Measurements from ENCODE around the gene PIM1. TPM values are rescaled to one million over a fixed set of nuclear protein-coding genes. Genes with fewer than 3 reads are reported as not detected.

The PIM1 gene
- total and polyA plus RNA-seq, 9 of the 15 experiments (the other 6 are each of a cell fraction or from before 2014, with no cell fraction given), result 19.0 to 789 (median 212) TPM

DNA sequence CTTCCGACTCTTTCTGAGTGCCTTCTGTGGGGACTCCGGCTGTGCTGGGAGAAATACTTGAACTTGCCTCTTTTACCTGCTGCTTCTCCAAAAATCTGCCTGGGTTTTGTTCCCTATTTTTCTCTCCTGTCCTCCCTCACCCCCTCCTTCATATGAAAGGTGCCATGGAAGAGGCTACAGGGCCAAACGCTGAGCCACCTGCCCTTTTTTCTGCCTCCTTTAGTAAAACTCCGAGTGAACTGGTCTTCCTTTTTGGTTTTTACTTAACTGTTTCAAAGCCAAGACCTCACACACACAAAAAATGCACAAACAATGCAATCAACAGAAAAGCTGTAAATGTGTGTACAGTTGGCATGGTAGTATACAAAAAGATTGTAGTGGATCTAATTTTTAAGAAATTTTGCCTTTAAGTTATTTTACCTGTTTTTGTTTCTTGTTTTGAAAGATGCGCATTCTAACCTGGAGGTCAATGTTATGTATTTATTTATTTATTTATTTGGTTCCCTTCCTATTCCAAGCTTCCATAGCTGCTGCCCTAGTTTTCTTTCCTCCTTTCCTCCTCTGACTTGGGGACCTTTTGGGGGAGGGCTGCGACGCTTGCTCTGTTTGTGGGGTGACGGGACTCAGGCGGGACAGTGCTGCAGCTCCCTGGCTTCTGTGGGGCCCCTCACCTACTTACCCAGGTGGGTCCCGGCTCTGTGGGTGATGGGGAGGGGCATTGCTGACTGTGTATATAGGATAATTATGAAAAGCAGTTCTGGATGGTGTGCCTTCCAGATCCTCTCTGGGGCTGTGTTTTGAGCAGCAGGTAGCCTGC lies 4.8 kb downstream of the PIM1 start (continued):
- no peak for TF ChIP-seq ZBTB12 (CRISPR knock-in tag; IDR thresholded peaks at IDR 0.05)
- TF ChIP-seq, protein P1, sequence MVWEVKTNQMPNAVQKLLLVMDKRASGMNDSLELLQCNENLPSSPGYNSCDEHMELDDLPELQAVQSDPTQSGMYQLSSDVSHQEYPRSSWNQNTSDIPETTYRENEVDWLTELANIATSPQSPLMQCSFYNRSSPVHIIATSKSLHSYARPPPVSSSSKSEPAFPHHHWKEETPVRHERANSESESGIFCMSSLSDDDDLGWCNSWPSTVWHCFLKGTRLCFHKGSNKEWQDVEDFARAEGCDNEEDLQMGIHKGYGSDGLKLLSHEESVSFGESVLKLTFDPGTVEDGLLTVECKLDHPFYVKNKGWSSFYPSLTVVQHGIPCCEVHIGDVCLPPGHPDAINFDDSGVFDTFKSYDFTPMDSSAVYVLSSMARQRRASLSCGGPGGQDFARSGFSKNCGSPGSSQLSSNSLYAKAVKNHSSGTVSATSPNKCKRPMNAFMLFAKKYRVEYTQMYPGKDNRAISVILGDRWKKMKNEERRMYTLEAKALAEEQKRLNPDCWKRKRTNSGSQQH (CRISPR knock-in tag; IDR thresholded peaks at IDR 0.05), result peak; percentile 15; the same call in 1 of the 2 replicates
- no peak for TF ChIP-seq JUN (IDR thresholded peaks at IDR 0.05; ENCODE audit: borderline replicate concordance, low read depth, low read length)
- no peak for TF ChIP-seq JUN (CRISPR knock-in tag; IDR thresholded peaks at IDR 0.05; ENCODE audit: borderline replicate concordance)
- no peak for TF ChIP-seq SP2 (IDR thresholded peaks at IDR 0.05; ENCODE audit: extremely low read depth, low read depth, low read length, poor library complexity, severe bottlenecking)
- TF ChIP-seq SMAD2 (IDR thresholded peaks at IDR 0.05; ENCODE audit: low read depth, low read length), result no peak
- no peak; the same call in 1 of the 2 replicates for TF ChIP-seq MTA1 (IDR thresholded peaks at IDR 0.05; ENCODE audit: borderline replicate concordance)
- no peak for TF ChIP-seq CCAR2 (IDR thresholded peaks at IDR 0.05; ENCODE audit: low read depth, low read length)
- TF ChIP-seq ELK3 (CRISPR knock-in tag; IDR thresholded peaks at IDR 0.05), result peak; percentile 65; the same call in 1 of the 2 replicates
- TF ChIP-seq, protein P2, sequence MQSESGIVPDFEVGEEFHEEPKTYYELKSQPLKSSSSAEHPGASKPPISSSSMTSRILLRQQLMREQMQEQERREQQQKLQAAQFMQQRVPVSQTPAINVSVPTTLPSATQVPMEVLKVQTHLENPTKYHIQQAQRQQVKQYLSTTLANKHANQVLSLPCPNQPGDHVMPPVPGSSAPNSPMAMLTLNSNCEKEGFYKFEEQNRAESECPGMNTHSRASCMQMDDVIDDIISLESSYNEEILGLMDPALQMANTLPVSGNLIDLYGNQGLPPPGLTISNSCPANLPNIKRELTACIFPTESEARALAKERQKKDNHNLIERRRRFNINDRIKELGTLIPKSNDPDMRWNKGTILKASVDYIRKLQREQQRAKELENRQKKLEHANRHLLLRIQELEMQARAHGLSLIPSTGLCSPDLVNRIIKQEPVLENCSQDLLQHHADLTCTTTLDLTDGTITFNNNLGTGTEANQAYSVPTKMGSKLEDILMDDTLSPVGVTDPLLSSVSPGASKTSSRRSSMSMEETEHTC (IDR thresholded peaks at IDR 0.05), result no peak
- TF ChIP-seq SIRT6 (IDR thresholded peaks at IDR 0.05; ENCODE audit: low read depth, low read length), result peak; percentile 67
- TF ChIP-seq NBN (IDR thresholded peaks at IDR 0.05; ENCODE audit: low read depth), result no peak
- no peak; the same call in 1 of the 2 replicates for TF ChIP-seq ZNF12 (CRISPR knock-in tag; IDR thresholded peaks at IDR 0.05)
- 0 out of 2 replicates have a peak, but pooled peaks have one; percentile 46 for TF ChIP-seq ZNF175 (CRISPR knock-in tag; IDR thresholded peaks at IDR 0.05; ENCODE audit: low read depth)
- no peak for TF ChIP-seq ZNF561 (CRISPR knock-in tag; conservative IDR thresholded peaks at IDR 0.05)
- TF ChIP-seq, protein P3, sequence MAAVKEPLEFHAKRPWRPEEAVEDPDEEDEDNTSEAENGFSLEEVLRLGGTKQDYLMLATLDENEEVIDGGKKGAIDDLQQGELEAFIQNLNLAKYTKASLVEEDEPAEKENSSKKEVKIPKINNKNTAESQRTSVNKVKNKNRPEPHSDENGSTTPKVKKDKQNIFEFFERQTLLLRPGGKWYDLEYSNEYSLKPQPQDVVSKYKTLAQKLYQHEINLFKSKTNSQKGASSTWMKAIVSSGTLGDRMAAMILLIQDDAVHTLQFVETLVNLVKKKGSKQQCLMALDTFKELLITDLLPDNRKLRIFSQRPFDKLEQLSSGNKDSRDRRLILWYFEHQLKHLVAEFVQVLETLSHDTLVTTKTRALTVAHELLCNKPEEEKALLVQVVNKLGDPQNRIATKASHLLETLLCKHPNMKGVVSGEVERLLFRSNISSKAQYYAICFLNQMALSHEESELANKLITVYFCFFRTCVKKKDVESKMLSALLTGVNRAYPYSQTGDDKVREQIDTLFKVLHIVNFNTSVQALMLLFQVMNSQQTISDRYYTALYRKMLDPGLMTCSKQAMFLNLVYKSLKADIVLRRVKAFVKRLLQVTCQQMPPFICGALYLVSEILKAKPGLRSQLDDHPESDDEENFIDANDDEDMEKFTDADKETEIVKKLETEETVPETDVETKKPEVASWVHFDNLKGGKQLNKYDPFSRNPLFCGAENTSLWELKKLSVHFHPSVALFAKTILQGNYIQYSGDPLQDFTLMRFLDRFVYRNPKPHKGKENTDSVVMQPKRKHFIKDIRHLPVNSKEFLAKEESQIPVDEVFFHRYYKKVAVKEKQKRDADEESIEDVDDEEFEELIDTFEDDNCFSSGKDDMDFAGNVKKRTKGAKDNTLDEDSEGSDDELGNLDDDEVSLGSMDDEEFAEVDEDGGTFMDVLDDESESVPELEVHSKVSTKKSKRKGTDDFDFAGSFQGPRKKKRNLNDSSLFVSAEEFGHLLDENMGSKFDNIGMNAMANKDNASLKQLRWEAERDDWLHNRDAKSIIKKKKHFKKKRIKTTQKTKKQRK (IDR thresholded peaks at IDR 0.05; ENCODE audit: borderline replicate concordance, low read depth, low read length), result no peak
- TF ChIP-seq TCFL5 (CRISPR knock-in tag; conservative IDR thresholded peaks at IDR 0.05), result no peak; the same call in 1 of the 2 replicates
- no peak for TF ChIP-seq ZNF551 (CRISPR knock-in tag; IDR thresholded peaks at IDR 0.05)
- TF ChIP-seq C11orf30 (IDR thresholded peaks at IDR 0.05; ENCODE audit: low read depth), result no peak
